ENCODE measurements around the gene KCNQ5. TPM values are rescaled to one million over a fixed set of nuclear protein-coding genes. Genes with fewer than 3 reads are reported as not detected.
"Not testable (repeated sequence)": the region's sequence is repeated elsewhere in the genome, so short reads cannot be mapped to it uniquely, and the experiment has no call there.

The KCNQ5 gene
- total RNA-seq, 1 experiment from 2014 or later, result 0.07 TPM

GRCh38 chr6:73182021-73182607 is 560.2 kb downstream of the KCNQ5 start:
- Histone ChIP-seq H3T11ph (ENCODE audit: low read length) (no peak overlapping the region), H3K27ac (ENCODE audit: insufficient read length, low read depth, low read length) (no peak overlapping the region), H3K4me2 (ENCODE audit: insufficient read depth, insufficient read length, low read length) (no peak overlapping the region), H2BK5ac (ENCODE audit: insufficient read length, low read length) (no peak overlapping the region), H3K23me2 (ENCODE audit: insufficient read length, low read depth, low read length, poor library complexity, severe bottlenecking) (no peaks in the 10 kb centered on the region), H2AK5ac (ENCODE audit: insufficient read length, low read length) (no peak overlapping the region), H3K4ac (ENCODE audit: low read depth, low read length) (no peak overlapping the region), H2BK20ac (ENCODE audit: low read depth, low read length, poor library complexity, severe bottlenecking) (no peak overlapping the region), H3K9me3 (ENCODE audit: control insufficient read depth, low read depth, low read length) (no peaks in the 10 kb centered on the region), H4K8ac (replicated peaks; ENCODE audit: insufficient read length, low read depth, low read length) (no peak overlapping the region), H3K27me3 (ENCODE audit: insufficient read depth, low read length) (no peaks in the 10 kb centered on the region), H2AFZ (ENCODE audit: low read length) (no peak overlapping the region), H4K91ac (ENCODE audit: insufficient read length, low read depth, low read length) (no peak overlapping the region), H3K23ac (ENCODE audit: insufficient read length, low read depth, low read length) (no peak overlapping the region), H2BK15ac (ENCODE audit: low read depth, low read length) (no peak overlapping the region), H4K20me1 (ENCODE audit: control insufficient read depth, insufficient read depth, insufficient read length) (no peaks in the 10 kb centered on the region), H3K79me2 (ENCODE audit: insufficient read depth, low read length) (no peaks in the 10 kb centered on the region), H3K79me1 (ENCODE audit: insufficient read depth, low read depth, low read length, poor library complexity, severe bottlenecking) (no peaks in the 10 kb centered on the region), H2BK120ac (ENCODE audit: low read depth, low read length, poor library complexity, severe bottlenecking) (no peak overlapping the region), H4K5ac (ENCODE audit: insufficient read length, low read depth, low read length) (no peak overlapping the region), H3K4me1 (ENCODE audit: insufficient read depth, low read length) (peaks cover 2% of the 10 kb centered on the region), H2BK12ac (ENCODE audit: insufficient read length, low read depth, low read length) (no peak overlapping the region), H3K9ac (ENCODE audit: extremely low read depth, insufficient read length, low read length) (no peak overlapping the region), H3K14ac (ENCODE audit: insufficient read depth, low read length) (no peak overlapping the region), H3K56ac (ENCODE audit: insufficient read length, low read depth, low read length) (no peak overlapping the region), H3K18ac (ENCODE audit: insufficient read length, low read depth, low read length) (no peak overlapping the region)
- peaks cover 3 to 15% of the 10 kb centered on the region in 2 experiments; a peak in 3 of 4 replicates for H3K4me1 Mint-ChIP-seq
- no peak for DNase-seq
- WGBS (ENCODE audit: extremely low coverage, insufficient read length, low lambda C conversion rate), result no CpG with 5 or more reads among the region's 2 CpGs
- no peak overlapping the region for H3K27ac Mint-ChIP-seq
- no peak for TF ChIP-seq CTCF (conservative IDR thresholded peaks at IDR 0.05)
- no peaks in the 10 kb centered on the region; a peak in 1 of 5 replicates for H3K9me3 Mint-ChIP-seq
- H3K36me3 Mint-ChIP-seq (ENCODE audit: insufficient read depth in 1 of 3, low read depth in 3 of 3), result no peaks in the 10 kb centered on the region
- no peak overlapping the region for H3K4me3 Mint-ChIP-seq
- H3K27me3 Mint-ChIP-seq (ENCODE audit: low read depth), result peaks cover 3% of the 10 kb centered on the region; the same call in 1 of the 2 replicates

- H3K4me3 Mint-ChIP-seq; H4K5ac ChIP-seq (ENCODE audit: insufficient read length, low read depth, low read length): not testable (repeated sequence)
- 100% methylated on average over 1 of the region's 4 CpGs for WGBS (ENCODE audit: extremely low coverage, insufficient read length, low lambda C conversion rate)
Measured at GRCh38 chr6:73193302-73193701, 571.4 kb downstream of the KCNQ5 start.

More at GRCh38 chr6:73193302-73193701, 571.4 kb downstream of the KCNQ5 start:
- not testable (repeated sequence) for H2AK5ac ChIP-seq (ENCODE audit: insufficient read length, low read length); H2AFZ ChIP-seq (ENCODE audit: low read length); H3K36me3 Mint-ChIP-seq (ENCODE audit: insufficient read depth in 1 of 3, low read depth in 3 of 3); H3K9me3 ChIP-seq (ENCODE audit: control insufficient read depth, low read depth, low read length); H4K91ac ChIP-seq (ENCODE audit: insufficient read length, low read depth, low read length); H3K9ac ChIP-seq (ENCODE audit: extremely low read depth, insufficient read length, low read length); H2BK5ac ChIP-seq (ENCODE audit: insufficient read length, low read length); H3K79me2 ChIP-seq (ENCODE audit: insufficient read depth, low read length); H3K18ac ChIP-seq (ENCODE audit: insufficient read length, low read depth, low read length); H3K27ac Mint-ChIP-seq; H3K14ac ChIP-seq (ENCODE audit: insufficient read depth, low read length); H3K27me3 ChIP-seq (ENCODE audit: insufficient read depth, low read length); H3K56ac ChIP-seq (ENCODE audit: insufficient read length, low read depth, low read length); H4K8ac ChIP-seq (replicated peaks; ENCODE audit: insufficient read length, low read depth, low read length); DNase-seq; H3K27ac ChIP-seq (ENCODE audit: insufficient read length, low read depth, low read length); H3K23me2 ChIP-seq (ENCODE audit: insufficient read length, low read depth, low read length, poor library complexity, severe bottlenecking); H3K4ac ChIP-seq (ENCODE audit: low read depth, low read length); H2BK120ac ChIP-seq (ENCODE audit: low read depth, low read length, poor library complexity, severe bottlenecking); H3K4me1 ChIP-seq (ENCODE audit: insufficient read depth, low read length); H3K79me1 ChIP-seq (ENCODE audit: insufficient read depth, low read depth, low read length, poor library complexity, severe bottlenecking); H3K9me3 Mint-ChIP-seq; H4K20me1 ChIP-seq (ENCODE audit: control insufficient read depth, insufficient read depth, insufficient read length); H3T11ph ChIP-seq (ENCODE audit: low read length); H3K23ac ChIP-seq (ENCODE audit: insufficient read length, low read depth, low read length); H2BK15ac ChIP-seq (ENCODE audit: low read depth, low read length); H3K27me3 Mint-ChIP-seq (ENCODE audit: low read depth); H2BK12ac ChIP-seq (ENCODE audit: insufficient read length, low read depth, low read length); H3K4me2 ChIP-seq (ENCODE audit: insufficient read depth, insufficient read length, low read length); H2BK20ac ChIP-seq (ENCODE audit: low read depth, low read length, poor library complexity, severe bottlenecking)
- H3K4me1 Mint-ChIP-seq, result peaks cover 7 to 11% of the 10 kb centered on the region in 2 experiments

All from H9 (cell line).